Neural crest cell (in vitro differentiated cells): Measurements from ENCODE around the gene DROSHA. TPM values are rescaled to one million over a fixed set of nuclear protein-coding genes. Genes with fewer than 3 reads are reported as not detected.

Source experiments
- DNase-seq: peaks from one replicate; pipeline ENCODE4 v3.0.0; 2021; ENCODE audit warnings: low read depth, mixed read lengths, low spot score
- H3K27ac Mint-ChIP-seq: one replicate; pipeline ENCODE4 v1.8.0; 2021; ENCODE audit warnings: mild to moderate bottlenecking, mixed read lengths; ENCODE audit not compliant: unreplicated experiment
- H3K27me3 Mint-ChIP-seq: 2 replicates; pipeline ENCODE4 v1.8.0; 2021; ENCODE audit warnings: low read depth, mild to moderate bottlenecking, mixed read lengths
- H3K36me3 Mint-ChIP-seq: 2 replicates; pipeline ENCODE4 v1.8.0; 2021; ENCODE audit warnings: low read depth, mild to moderate bottlenecking, mixed read lengths
- H3K4me1 Mint-ChIP-seq: 2 replicates; pipeline ENCODE4 v1.8.0; 2021; ENCODE audit warnings: mixed read lengths
- H3K4me3 Mint-ChIP-seq: one replicate; pipeline ENCODE4 v1.8.0; 2021; ENCODE audit warnings: mild to moderate bottlenecking, mixed read lengths
- H3K9me3 Mint-ChIP-seq: 2 replicates; pipeline ENCODE4 v1.8.0; 2021; ENCODE audit warnings: mixed read lengths
- CTCF ChIP-seq: fragments of 200-600 bp; sonication (generic); conservative IDR thresholded peaks from 2 replicates; pipeline ENCODE4 v1.5.0; 2021; ENCODE audit warnings: antibody characterized with exemption, mild to moderate bottlenecking
- total RNA-seq: library from RNA; stranded (reverse); gene quantifications from 2 replicates; pipeline ENCODE4 v1.2.1, GENCODE V29; 2021

DROSHA gene
- total RNA-seq, 1 donor from 2014 or later, result 116 TPM

- Mint-ChIP-seq H3K27ac (no peak overlapping the region), H3K4me1 (peaks cover 4% of the 10 kb centered on the region), H3K36me3 (peaks cover 8% of the 10 kb centered on the region), H3K27me3 (no peaks in the 10 kb centered on the region), H3K4me3 (no peak overlapping the region), H3K9me3 (peaks cover 7% of the 10 kb centered on the region)
- no peak for DNase-seq
- TF ChIP-seq CTCF, result no peak
Measured at GRCh38 chr5:31392061-31392460, 139.8 kb downstream of the DROSHA start.

- H3K27ac Mint-ChIP-seq, result no peak overlapping the region
- no peak overlapping the region for H3K4me3 Mint-ChIP-seq
- H3K36me3 Mint-ChIP-seq, result peaks cover 12% of the 10 kb centered on the region
- no peak for DNase-seq
- no peak for TF ChIP-seq CTCF
- no peaks in the 10 kb centered on the region for H3K27me3 Mint-ChIP-seq
- H3K4me1 Mint-ChIP-seq, result peaks cover 4% of the 10 kb centered on the region
- peaks cover 7% of the 10 kb centered on the region for H3K9me3 Mint-ChIP-seq
Measured at GRCh38 chr5:31390256-31390655, 141.6 kb downstream of the DROSHA start.

GRCh38 chr5:31385774-31386537, 145.9 kb downstream of the DROSHA start:
- DNase-seq, result no peak
- H3K4me1 Mint-ChIP-seq, result peaks cover 26% of the 10 kb centered on the region
- H3K27me3 Mint-ChIP-seq, result no peaks in the 10 kb centered on the region
- H3K27ac Mint-ChIP-seq, result no peak overlapping the region
- H3K36me3 Mint-ChIP-seq, result peaks cover 12% of the 10 kb centered on the region
- H3K4me3 Mint-ChIP-seq, result no peak overlapping the region
- peaks cover 9% of the 10 kb centered on the region for H3K9me3 Mint-ChIP-seq
- no peak for TF ChIP-seq CTCF

GRCh38 chr5:31383734-31384133, 148.2 kb downstream of the DROSHA start:
- Mint-ChIP-seq H3K9me3 (peaks cover 6% of the 10 kb centered on the region), H3K27me3 (no peaks in the 10 kb centered on the region), H3K4me1 (peaks cover 22% of the 10 kb centered on the region), H3K27ac (no peak overlapping the region), H3K4me3 (no peak overlapping the region), H3K36me3 (peaks cover 9% of the 10 kb centered on the region)
- DNase-seq, result no peak
- no peak for TF ChIP-seq CTCF

GRCh38 chr5:31382051-31382878, 149.6 kb downstream of the DROSHA start:
- Mint-ChIP-seq H3K4me1 (peaks cover 22% of the 10 kb centered on the region), H3K27ac (no peak overlapping the region), H3K36me3 (peaks cover 5% of the 10 kb centered on the region), H3K27me3 (no peaks in the 10 kb centered on the region), H3K4me3 (peak overlapping the region; percentile 4), H3K9me3 (peaks cover 3% of the 10 kb centered on the region)
- no peak for TF ChIP-seq CTCF
- DNase-seq, result no peak
